Fibroblast of skin of scalp (primary cell): Measurements from ENCODE around the gene COMMD1.
"Not testable (repeated sequence)": the region's sequence is repeated elsewhere in the genome, so short reads cannot be mapped to it uniquely, and the experiment has no call there.

Source experiments
- DNase-seq: peaks from one replicate; pipeline ENCODE4 v3.0.0-alpha.2; 2013

Gene COMMD1

GRCh38 chr2:61966087-61966727 lies 60.7 kb downstream of the COMMD1 start:
- no peak for DNase-seq

GRCh38 chr2:61967262-61967661 lies 61.8 kb downstream of the COMMD1 start:
- no peak for DNase-seq

DNA sequence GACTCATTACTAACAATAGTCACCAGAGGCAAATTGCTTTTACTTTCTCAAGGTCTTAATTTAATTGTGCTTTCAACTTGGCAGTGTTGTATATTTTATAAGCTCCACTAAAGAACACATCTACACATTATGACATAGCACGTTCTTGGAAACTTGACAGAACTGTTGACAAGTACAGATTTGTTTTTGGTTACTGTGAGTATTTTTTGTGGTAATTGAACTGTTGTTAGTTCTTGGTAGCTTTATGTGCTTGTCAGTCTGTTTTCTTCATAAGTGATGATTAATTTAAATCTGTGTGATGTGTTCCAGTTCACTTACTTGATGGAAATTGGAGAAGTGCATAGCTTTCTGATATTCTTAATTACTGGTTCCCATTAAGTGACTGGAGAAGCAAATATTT lies 63.9 kb downstream of the COMMD1 start:
- DNase-seq = no peak

DNA sequence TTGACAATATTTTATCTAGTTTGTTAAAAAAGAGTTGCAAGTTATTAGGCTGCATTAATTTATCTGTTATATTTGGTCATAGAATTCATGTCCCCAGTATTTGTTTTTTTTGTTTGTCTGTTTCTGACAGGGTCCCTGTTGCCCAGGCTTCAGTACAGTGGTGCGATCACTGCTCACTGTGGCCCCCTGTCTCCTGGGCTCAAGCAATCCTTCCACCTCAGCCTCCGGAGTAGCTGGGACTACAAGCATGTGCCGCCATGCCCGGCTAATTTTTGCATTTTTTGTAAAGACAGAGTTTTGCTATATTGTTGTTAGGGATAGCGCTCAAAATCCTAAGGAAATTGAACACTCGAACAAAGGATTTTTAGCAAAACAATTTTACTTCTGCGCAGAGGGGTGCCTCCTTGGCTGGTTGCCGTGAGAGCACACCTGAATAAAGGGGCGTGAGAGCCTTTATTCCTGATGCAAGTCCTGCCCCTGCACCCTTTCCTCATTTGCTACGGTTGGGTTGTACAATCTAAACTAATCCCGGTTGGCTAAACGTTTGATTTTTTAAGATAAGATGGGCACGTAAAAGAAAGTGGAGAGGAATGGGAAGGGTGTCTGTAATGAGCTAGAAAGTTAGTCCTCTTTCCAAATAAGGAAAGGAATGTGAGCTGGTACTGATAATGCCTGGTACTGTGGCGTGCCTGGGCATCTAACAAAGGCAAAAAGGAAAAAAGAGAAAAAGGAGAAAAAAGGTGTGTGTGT lies 65.5 kb downstream of the COMMD1 start:
- no peak for DNase-seq

DNA sequence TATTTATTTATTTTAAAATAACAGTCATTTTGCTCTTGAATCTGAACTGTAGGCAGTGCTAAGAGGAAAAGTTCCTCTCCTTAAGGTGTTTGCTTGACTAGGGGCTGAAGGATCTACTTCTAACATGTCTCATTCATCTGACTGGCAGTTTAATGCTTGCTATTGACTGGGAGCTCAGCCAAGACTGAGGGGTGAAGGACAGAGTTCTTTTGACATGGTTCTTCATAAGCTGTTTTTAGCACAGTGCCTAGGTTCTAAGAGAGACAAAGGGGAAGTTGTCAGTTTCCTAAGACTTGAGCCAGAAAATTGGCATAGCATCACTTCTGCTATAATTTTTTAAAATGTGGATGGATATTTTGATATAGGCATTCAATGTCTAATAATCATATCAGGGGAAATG lies 73.0 kb downstream of the COMMD1 start:
- no peak for DNase-seq

GRCh38 chr2:61980758-61981157 lies 75.3 kb downstream of the COMMD1 start:
- DNase-seq = no peak

DNA sequence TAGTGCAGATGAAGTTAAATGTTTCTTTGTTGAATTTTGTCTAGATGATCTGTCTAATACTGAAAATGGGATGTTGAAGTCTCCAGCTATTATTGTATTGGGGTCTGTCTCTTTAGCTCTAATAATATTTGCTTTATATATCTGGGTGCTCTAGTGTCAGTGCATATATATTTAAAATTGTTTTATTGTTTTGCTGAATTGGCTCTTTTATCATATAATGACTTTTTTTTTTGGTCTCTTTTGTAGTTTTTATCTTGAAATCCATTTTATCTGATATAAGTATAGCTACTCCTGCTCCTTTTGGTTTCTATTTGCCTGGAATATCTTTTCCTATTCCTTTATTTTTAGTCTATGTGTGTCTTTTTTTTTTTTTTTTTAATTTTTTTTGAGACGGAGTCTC lies 79.2 kb downstream of the COMMD1 start:
- no peak for DNase-seq

GRCh38 chr2:61988462-61989366 lies 83.2 kb downstream of the COMMD1 start:
- DNase-seq = peak; percentile 27

DNA sequence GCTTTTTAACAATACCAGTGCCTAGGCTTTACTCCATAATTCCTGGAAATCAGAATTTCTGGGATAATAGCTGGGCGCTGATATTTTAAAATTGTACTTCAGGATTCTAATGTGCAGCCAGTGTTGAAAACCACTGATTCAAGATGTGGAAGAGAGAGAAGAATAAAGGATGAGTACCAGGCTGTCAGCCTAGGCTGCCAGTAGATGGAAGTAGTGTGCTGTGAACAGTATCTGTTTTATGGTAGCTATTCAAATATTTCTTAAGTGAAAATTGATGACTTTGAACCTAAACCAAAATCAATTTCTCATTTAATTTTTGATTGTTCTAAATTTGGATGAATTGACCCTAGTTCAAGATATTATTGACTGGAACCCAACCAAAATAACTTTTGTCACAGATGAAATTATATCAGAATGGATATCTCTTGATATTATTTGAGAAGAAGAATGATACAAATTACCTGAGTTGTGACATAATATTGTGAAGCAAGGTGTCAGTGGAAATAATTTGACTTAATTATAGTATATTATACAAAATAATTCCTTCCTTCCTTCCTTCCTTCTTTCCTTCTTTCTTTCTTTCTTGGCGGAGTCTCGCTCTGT lies 88.0 kb downstream of the COMMD1 start:
- peak; percentile 55 for DNase-seq

DNA sequence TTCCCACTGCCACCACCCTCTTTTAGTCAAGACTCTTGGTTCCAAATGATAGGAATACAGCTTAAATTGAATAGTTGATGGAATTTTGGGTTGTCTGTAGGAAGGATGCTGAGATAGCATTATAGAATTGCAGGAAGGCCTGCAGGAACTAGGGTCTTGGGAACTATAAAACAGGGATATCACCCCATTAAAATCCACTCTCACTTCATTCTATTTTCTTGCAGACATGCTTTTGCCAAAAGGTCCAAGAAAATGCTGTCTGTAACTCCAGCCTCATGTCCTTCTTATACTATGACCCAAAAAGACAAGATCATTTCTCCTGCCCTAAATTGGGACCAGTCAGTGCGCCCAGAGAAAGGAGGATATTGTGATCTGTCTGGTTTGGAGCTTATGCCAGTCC lies 89.1 kb downstream of the COMMD1 start:
- DNase-seq = no peak

GRCh38 chr2:61995065-61995464 lies 89.6 kb downstream of the COMMD1 start:
- DNase-seq = no peak

DNA sequence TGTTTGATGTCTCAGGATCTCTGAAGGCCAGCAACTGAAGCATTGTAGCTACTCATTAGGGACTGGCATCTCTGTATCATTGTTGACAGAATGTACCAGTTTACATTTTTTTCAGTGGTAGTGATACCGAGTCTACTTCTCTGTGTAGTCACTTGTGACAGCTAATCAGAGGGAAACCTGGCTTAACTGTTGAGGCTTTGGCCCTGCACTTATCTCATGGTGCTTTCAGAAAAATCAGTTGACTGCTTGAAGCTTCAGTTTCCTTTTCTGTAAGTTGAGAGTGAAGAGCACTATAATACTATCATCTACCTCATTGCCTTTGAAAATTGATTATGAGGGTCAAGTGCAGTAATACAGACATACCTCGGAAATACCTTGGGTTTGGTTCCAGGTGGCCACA lies 90.0 kb downstream of the COMMD1 start:
- no peak for DNase-seq

GRCh38 chr2:61998426-61998825 lies 93.0 kb downstream of the COMMD1 start:
- DNase-seq = no peak

GRCh38 chr2:62000538-62000937 lies 95.1 kb downstream of the COMMD1 start:
- no peak for DNase-seq

- DNase-seq = no peak
Observed at GRCh38 chr2:62001431-62001830, 96.0 kb downstream of the COMMD1 start.

- DNase-seq = not testable (repeated sequence)
Observed at GRCh38 chr2:62004428-62004827, 99.0 kb downstream of the COMMD1 start.

GRCh38 chr2:62007555-62007954 lies 102.1 kb downstream of the COMMD1 start:
- no peak for DNase-seq

- DNase-seq = no peak
Observed at GRCh38 chr2:62010632-62011256, 105.3 kb downstream of the COMMD1 start.

DNA sequence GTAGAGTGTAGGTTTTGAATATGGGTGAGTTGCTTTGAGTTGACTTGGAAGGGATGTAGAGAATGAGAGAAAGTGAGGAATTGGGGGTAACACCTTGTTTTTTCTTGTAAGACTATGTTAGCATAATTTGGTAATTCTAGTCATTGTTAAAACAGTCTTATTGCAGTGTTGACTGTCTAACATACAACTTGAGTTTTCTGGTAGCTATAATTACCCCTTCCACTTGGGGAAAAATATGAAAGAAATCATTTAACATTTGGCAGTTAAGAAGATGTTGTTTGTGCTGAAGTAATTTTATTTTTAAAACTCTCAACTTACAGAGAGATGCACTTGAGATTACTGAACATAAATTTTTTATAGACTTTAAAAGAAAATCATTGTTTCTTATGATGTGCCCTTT lies 108.2 kb downstream of the COMMD1 start:
- DNase-seq = no peak

- DNase-seq = peak; percentile 57
Observed at GRCh38 chr2:62014102-62014501, 108.6 kb downstream of the COMMD1 start.

- DNase-seq = no peak
Observed at GRCh38 chr2:62016957-62017356, 111.5 kb downstream of the COMMD1 start.

DNA sequence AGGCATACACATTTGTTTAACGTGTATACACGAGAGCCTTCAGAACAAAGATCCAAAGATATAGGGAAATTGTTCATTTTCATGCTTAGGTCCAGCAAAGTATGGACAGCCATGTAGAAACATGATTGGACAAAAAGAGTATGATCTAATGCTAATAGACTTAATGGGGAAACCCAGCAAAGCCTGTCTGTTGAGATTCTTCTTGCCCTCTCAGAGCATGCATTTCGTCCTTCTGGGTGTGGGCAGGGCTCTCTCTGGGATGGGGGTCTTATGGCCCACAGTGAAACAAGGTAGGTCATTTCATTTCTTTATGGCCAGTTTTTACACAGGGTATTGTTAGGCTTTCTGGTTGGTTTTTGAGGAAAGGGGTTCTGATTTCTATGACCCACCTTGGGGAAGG lies 124.4 kb downstream of the COMMD1 start:
- DNase-seq = no peak
